ENCODE results near the gene DLG3.

DLG3 gene

GRCh38 chrX:70432936-70433847 lies 11.4 kb upstream of the DLG3 start:
- no peak for TF ChIP-seq GATA3 (IDR thresholded peaks at IDR 0.05; ENCODE audit: low read depth, low read length)

GRCh38 chrX:70433848-70434351 lies 10.7 kb upstream of the DLG3 start:
- TF ChIP-seq GATA3 (IDR thresholded peaks at IDR 0.05; ENCODE audit: low read depth, low read length) (no peak), GATA2 (IDR thresholded peaks at IDR 0.05; ENCODE audit: low read depth, low read length) (no peak)

- TF ChIP-seq GATA2 (IDR thresholded peaks at IDR 0.05; ENCODE audit: low read depth, low read length) (no peak), GATA3 (IDR thresholded peaks at IDR 0.05; ENCODE audit: low read depth, low read length) (no peak)
Observed at GRCh38 chrX:70434352-70434866, 10.2 kb upstream of the DLG3 start.

- TF ChIP-seq GATA3 (IDR thresholded peaks at IDR 0.05; ENCODE audit: low read depth, low read length), result no peak
Observed at GRCh38 chrX:70434914-70435586, 9.6 kb upstream of the DLG3 start.

DNA sequence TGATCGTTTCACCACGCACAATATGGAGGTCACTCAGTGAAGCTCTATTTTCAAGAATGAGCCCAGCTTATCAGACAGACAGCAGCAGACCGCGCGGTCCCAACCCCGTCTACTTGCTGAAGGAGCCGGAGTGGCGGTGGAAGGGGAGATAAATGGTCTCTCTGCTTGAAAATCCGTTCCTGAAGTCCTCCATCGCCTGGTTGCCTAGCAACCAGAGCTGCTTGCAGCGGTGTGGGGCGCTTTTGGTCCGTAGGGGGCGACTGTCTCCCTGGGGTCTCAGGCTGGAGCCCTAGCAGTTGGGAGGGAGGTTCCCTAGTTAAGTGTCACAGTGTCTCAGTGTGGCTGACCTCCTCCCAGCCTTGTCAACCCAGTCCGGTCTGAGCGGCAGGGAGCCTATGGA lies 8.3 kb upstream of the DLG3 start:
- no peak for TF ChIP-seq GATA3 (IDR thresholded peaks at IDR 0.05; ENCODE audit: low read depth, low read length)
- TF ChIP-seq GATA2 (IDR thresholded peaks at IDR 0.05; ENCODE audit: low read depth, low read length), result no peak

DNA sequence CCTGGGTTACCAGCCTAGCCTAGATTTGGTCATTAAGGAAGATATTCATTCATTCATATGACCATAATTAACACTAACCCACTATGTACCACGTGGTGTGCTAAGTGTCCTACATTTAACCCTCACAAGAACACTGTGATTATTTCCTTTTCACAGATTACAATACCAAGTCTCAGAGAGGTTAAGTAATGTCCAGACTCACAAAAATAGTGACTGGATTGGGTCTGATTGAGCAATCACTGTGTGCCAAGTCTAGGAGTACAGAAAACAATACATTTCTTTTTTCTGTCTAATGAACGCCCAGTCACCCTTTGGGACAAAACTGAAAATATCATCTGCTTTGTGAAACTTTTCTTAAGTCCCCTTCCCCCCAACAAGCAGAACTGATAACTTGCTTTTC lies 7.6 kb upstream of the DLG3 start:
- TF ChIP-seq GATA2 (IDR thresholded peaks at IDR 0.05; ENCODE audit: low read depth, low read length) (no peak), GATA3 (IDR thresholded peaks at IDR 0.05; ENCODE audit: low read depth, low read length) (no peak)

DNA sequence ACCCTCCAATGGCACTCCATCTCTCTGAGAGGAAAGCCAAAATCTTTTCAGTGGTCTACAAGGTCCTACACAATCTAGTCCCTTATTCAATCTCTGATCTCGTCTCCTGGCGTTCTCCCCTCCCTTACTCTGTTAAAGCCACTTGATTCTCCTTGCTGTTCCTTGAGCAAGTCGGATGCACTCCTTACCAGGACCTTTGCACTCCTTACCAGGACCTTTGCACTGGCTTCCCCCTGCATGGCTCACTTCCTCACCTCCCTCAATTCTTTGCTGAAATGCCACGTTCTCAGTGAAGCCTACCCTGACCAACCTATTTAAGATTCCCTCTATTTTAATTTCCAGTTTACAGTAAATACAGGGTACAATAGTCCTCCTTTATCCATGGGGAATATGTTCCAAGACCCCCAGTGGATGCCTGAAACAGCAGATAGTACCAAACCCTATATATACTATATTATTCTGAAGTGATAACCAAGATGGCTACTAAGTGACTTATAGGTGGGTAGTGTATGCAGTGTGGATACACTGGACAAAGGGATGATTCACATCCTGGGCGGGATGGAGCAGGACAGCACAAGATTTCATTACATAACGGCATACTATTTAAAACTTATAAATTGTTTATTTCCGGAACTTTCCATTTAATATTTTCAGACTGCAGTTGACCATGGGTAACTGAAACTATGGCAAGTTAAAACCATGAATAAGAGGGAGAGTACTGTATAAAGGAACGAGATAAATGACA lies 6.5 kb upstream of the DLG3 start:
- TF ChIP-seq GATA2 (IDR thresholded peaks at IDR 0.05; ENCODE audit: low read depth, low read length), result no peak

DNA sequence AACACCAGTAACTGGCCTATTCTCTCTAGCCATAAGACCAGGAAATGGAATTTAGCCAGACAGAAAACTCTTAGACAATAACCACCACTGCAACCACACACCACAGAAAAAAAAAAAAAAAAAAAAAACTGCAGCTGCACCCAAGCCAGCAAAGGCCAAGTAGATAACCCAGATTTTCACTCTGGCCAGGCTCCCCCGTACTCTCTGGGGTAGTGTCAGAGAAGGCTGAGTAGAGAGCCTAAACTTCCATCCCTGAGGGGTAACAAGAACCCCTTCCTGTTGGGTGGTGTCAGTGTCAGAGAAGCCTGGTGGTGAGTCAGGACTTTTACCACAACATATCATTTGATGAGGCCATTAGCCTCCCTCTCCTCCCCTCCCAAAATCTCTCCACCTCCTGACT lies 5.6 kb upstream of the DLG3 start:
- no peak for TF ChIP-seq GATA3 (IDR thresholded peaks at IDR 0.05; ENCODE audit: low read depth, low read length)
- TF ChIP-seq GATA2 (IDR thresholded peaks at IDR 0.05; ENCODE audit: low read depth, low read length), result no peak

GRCh38 chrX:70442224-70442623 lies 2.4 kb upstream of the DLG3 start:
- TF ChIP-seq GATA3 (IDR thresholded peaks at IDR 0.05; ENCODE audit: low read depth, low read length), result no peak
- no peak for TF ChIP-seq GATA2 (IDR thresholded peaks at IDR 0.05; ENCODE audit: low read depth, low read length)

GRCh38 chrX:70444946-70445656 lies 466 bp downstream of the DLG3 start:
- TF ChIP-seq GATA3 (IDR thresholded peaks at IDR 0.05; ENCODE audit: low read depth, low read length) (no peak), GATA2 (IDR thresholded peaks at IDR 0.05; ENCODE audit: low read depth, low read length) (no peak)

GRCh38 chrX:70445951-70446350 lies 1.3 kb downstream of the DLG3 start:
- no peak for TF ChIP-seq GATA3 (IDR thresholded peaks at IDR 0.05; ENCODE audit: low read depth, low read length)
- TF ChIP-seq GATA2 (IDR thresholded peaks at IDR 0.05; ENCODE audit: low read depth, low read length), result no peak

DNA sequence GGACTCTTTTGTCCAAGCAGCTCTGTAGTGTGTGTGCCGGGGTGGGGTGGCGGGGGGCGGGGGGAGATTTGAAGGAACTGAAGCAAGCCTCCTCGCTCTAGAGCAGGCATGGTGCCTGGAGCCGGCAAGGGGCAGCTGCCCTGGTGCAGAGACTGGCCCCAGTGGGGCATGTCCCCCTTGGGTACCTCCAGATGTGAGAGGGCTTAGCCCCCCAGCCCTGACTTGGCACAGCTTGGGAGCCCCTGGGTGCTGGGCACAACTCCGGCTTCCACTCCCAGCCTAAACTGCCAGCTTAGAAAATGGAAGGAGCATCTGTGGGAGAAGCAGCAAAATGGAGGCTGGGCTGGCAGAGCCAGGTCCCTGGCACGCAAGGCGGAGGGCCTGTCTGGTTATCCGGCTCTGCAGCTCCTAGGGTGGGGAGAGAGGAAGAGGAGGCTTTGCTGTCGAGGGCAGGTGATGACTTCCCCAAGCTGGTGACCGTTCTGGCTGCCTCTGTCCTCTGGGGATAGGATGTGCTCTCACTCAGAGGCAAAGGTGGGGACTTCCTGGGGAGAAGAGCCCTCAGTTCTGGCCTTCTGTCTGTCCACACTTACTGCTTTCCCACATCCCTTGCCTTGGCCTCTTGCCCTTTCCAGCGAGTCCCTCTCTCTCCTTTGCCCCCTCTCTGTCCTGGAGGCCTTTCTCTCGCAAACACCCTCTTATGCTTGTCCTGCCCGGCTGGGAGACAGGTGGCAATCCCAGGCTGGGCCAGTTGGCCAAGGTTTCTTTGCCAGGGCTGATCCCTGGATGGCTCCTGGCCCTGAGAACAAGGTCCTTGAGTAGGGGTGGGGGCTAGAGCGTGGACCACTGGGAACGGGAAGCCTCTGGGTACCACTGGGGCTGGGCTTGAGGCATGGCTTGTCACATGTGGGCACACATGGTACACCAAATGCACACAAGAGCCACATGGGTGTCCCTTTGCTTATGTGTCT lies 2.0 kb downstream of the DLG3 start:
- TF ChIP-seq GATA2 (IDR thresholded peaks at IDR 0.05; ENCODE audit: low read depth, low read length) (no peak), GATA3 (IDR thresholded peaks at IDR 0.05; ENCODE audit: low read depth, low read length) (no peak)
